ENCODE data around the gene CGRRF1. TPM values are rescaled to one million over a fixed set of nuclear protein-coding genes. Genes with fewer than 3 reads are reported as not detected.

CGRRF1 gene
- total RNA-seq, 1 experiment from 2014 or later, result 14.1 TPM

DNA sequence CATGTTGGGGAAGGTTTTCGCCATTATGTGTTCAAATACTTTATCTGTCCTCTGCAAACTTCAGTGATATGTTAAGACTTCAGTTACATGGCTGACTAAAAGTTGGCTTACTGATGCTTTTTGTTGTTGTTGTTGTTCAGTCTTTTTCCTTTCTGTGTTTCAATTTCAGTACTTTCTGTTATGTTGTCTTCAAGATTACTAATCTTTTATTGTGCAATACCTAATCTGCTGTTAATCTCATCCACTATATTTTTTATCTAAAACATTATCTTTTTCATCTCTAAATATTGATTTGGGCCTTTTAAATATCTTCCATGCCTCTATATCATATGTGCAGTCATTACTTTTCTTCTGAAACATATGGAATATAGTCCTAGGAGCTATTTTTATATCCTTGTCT, 7.0 kb downstream of the CGRRF1 start:
- POLR2A ChIA-PET, result no interaction called here
- in situ Hi-C loops (cut with HindIII; ENCODE audit: low pct_unique_long_range_greater_than_20kb, low sequenced_read_pairs), result no loop called here

DNA sequence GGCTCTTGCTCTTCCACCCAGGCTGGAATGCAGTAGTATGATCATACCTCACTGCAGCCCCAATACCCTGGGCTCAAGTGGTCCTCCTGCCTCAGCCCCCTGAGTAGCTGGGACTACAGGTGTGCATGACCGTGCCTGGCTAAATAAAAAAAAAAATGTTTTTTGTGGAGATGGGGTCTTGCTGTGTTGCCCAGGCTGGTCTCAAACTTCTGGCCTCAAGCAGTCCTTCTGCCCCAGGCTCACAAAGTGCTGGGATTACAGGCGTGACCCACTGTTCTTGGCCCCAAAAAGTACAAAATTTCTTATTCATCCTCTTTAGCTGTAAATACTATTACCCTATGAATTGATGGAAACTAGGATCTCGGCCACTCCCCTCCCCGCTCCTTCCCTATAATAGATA, 14.7 kb downstream of the CGRRF1 start:
- ChIA-PET CTCF (no interaction called here), POLR2A (no interaction called here)
- H3K4me1 ChIP-seq (ENCODE audit: control insufficient read depth, insufficient read depth, low read length), result no peaks in the 10 kb centered on the region
- intact Hi-C loops (cut with micrococcal nuclease; ENCODE audit: unreplicated experiment), result no loop called here
- no TSS peak for BruUV-seq (replicated peaks)
- no peak overlapping the region for H3K4me3 ChIP-seq (ENCODE audit: low read depth in 2 of 2, low read length in 2 of 2)
- no peak for TF ChIP-seq POLR2AphosphoS5 (IDR thresholded peaks at IDR 0.05; ENCODE audit: low read depth, low read length)
- TF ChIP-seq, protein P1, sequence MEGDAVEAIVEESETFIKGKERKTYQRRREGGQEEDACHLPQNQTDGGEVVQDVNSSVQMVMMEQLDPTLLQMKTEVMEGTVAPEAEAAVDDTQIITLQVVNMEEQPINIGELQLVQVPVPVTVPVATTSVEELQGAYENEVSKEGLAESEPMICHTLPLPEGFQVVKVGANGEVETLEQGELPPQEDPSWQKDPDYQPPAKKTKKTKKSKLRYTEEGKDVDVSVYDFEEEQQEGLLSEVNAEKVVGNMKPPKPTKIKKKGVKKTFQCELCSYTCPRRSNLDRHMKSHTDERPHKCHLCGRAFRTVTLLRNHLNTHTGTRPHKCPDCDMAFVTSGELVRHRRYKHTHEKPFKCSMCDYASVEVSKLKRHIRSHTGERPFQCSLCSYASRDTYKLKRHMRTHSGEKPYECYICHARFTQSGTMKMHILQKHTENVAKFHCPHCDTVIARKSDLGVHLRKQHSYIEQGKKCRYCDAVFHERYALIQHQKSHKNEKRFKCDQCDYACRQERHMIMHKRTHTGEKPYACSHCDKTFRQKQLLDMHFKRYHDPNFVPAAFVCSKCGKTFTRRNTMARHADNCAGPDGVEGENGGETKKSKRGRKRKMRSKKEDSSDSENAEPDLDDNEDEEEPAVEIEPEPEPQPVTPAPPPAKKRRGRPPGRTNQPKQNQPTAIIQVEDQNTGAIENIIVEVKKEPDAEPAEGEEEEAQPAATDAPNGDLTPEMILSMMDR (IDR thresholded peaks at IDR 0.05), result no peak
- TF ChIP-seq TCF7L2 (IDR thresholded peaks at IDR 0.05; ENCODE audit: low read depth, low read length), result no peak
- TF ChIP-seq, protein P2, sequence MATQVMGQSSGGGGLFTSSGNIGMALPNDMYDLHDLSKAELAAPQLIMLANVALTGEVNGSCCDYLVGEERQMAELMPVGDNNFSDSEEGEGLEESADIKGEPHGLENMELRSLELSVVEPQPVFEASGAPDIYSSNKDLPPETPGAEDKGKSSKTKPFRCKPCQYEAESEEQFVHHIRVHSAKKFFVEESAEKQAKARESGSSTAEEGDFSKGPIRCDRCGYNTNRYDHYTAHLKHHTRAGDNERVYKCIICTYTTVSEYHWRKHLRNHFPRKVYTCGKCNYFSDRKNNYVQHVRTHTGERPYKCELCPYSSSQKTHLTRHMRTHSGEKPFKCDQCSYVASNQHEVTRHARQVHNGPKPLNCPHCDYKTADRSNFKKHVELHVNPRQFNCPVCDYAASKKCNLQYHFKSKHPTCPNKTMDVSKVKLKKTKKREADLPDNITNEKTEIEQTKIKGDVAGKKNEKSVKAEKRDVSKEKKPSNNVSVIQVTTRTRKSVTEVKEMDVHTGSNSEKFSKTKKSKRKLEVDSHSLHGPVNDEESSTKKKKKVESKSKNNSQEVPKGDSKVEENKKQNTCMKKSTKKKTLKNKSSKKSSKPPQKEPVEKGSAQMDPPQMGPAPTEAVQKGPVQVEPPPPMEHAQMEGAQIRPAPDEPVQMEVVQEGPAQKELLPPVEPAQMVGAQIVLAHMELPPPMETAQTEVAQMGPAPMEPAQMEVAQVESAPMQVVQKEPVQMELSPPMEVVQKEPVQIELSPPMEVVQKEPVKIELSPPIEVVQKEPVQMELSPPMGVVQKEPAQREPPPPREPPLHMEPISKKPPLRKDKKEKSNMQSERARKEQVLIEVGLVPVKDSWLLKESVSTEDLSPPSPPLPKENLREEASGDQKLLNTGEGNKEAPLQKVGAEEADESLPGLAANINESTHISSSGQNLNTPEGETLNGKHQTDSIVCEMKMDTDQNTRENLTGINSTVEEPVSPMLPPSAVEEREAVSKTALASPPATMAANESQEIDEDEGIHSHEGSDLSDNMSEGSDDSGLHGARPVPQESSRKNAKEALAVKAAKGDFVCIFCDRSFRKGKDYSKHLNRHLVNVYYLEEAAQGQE (IDR thresholded peaks at IDR 0.05; ENCODE audit: insufficient read depth in 1 of 2, low read depth in 2 of 2, low read length in 1 of 2), result no peak
- TF ChIP-seq SIN3A (IDR thresholded peaks at IDR 0.05; ENCODE audit: borderline replicate concordance, insufficient read depth, low read depth, low read length), result no peak
- H3K27ac ChIP-seq (ENCODE audit: low read length), result no peak overlapping the region
- in situ Hi-C loops (cut with HindIII; ENCODE audit: low pct_unique_long_range_greater_than_20kb, low sequenced_read_pairs), result no loop called here
- no peaks in the 10 kb centered on the region for H3K27me3 ChIP-seq (ENCODE audit: control insufficient read depth, insufficient read depth, low read length)
- DNase-seq (ENCODE audit: low read depth, low spot score) (no peak), ATAC-seq (no peak)
- H3K9me3 ChIP-seq (ENCODE audit: control insufficient read depth, insufficient read depth, low read depth, low read length), result no peaks in the 10 kb centered on the region
- H3K36me3 ChIP-seq (ENCODE audit: control insufficient read depth, insufficient read depth, low read length), result no peaks in the 10 kb centered on the region; the same call in 1 of the 2 replicates

More for the DNA sequence above, 7.0 kb downstream of the CGRRF1 start:
- H3K27me3 ChIP-seq (ENCODE audit: control insufficient read depth, insufficient read depth, low read length), result no peaks in the 10 kb centered on the region
- DNase-seq (ENCODE audit: low read depth, low spot score), result no peak
- TF ChIP-seq TCF7L2 (IDR thresholded peaks at IDR 0.05; ENCODE audit: low read depth, low read length), result no peak
- no TSS peak for BruUV-seq (replicated peaks)
- H3K27ac ChIP-seq (ENCODE audit: low read length), result no peak overlapping the region
- H3K4me1 ChIP-seq (ENCODE audit: control insufficient read depth, insufficient read depth, low read length), result no peaks in the 10 kb centered on the region
- H3K36me3 ChIP-seq (ENCODE audit: control insufficient read depth, insufficient read depth, low read length), result no peaks in the 10 kb centered on the region
- peaks cover 6% of the 10 kb centered on the region; the same call in 1 of the 2 replicates for H3K9me3 ChIP-seq (ENCODE audit: control insufficient read depth, insufficient read depth, low read depth, low read length)
- CTCF ChIA-PET, result no interaction called here
- H3K4me3 ChIP-seq (ENCODE audit: low read depth in 2 of 2, low read length in 2 of 2), result no peak overlapping the region
- intact Hi-C loops (cut with micrococcal nuclease; ENCODE audit: unreplicated experiment), result no loop called here
- ATAC-seq, result no peak

DNA sequence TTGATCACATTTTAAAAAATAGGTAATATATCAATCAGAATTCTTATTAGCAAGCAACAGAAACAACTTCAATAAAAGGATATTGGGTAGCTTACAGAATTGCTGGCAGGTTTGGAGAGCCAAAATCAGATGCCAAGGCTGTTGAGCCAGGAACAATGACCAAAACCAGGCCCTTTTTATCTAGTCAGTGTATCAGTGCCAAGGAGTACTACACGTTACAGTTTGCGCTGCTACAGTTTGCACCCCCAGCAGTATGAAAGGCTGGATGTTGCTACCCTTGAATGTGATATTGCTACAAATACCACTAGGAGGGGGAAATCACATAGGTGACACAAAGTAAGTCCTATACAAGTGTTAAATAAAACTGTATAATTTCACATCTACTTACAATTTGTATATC, 19.3 kb downstream of the CGRRF1 start:
- DNase-seq (ENCODE audit: low read depth, low spot score) (no peak), ATAC-seq (no peak)
- TF ChIP-seq, protein P1 (IDR thresholded peaks at IDR 0.05), result no peak
- no peak for TF ChIP-seq SIN3A (IDR thresholded peaks at IDR 0.05; ENCODE audit: borderline replicate concordance, insufficient read depth, low read depth, low read length)
- TF ChIP-seq POLR2AphosphoS5 (IDR thresholded peaks at IDR 0.05; ENCODE audit: low read depth, low read length), result no peak
- TF ChIP-seq, protein P2 (IDR thresholded peaks at IDR 0.05; ENCODE audit: insufficient read depth in 1 of 2, low read depth in 2 of 2, low read length in 1 of 2), result no peak
- no peak for TF ChIP-seq TCF7L2 (IDR thresholded peaks at IDR 0.05; ENCODE audit: low read depth, low read length)
- Histone ChIP-seq H3K4me3 (ENCODE audit: low read depth in 2 of 2, low read length in 2 of 2) (no peak overlapping the region), H3K36me3 (ENCODE audit: control insufficient read depth, insufficient read depth, low read length) (no peaks in the 10 kb centered on the region), H3K4me1 (ENCODE audit: control insufficient read depth, insufficient read depth, low read length) (no peaks in the 10 kb centered on the region), H3K27ac (ENCODE audit: low read length) (no peak overlapping the region), H3K9me3 (ENCODE audit: control insufficient read depth, insufficient read depth, low read depth, low read length) (no peaks in the 10 kb centered on the region), H3K27me3 (ENCODE audit: control insufficient read depth, insufficient read depth, low read length) (no peaks in the 10 kb centered on the region)
- no TSS peak for BruUV-seq (replicated peaks)
- intact Hi-C loops (cut with micrococcal nuclease; ENCODE audit: unreplicated experiment) (no loop called here), in situ Hi-C loops (cut with HindIII; ENCODE audit: low pct_unique_long_range_greater_than_20kb, low sequenced_read_pairs) (no loop called here)
- ChIA-PET CTCF (no interaction called here), POLR2A (no interaction called here)

Measured in Panc1 (cell line).